Kasumi-1 (cell line): ENCODE results near the gene FAM89B.
A peak's percentile ranks its signal among the peaks of the same experiment; 100 is the strongest.
"Not testable (repeated sequence)": the region's sequence is repeated elsewhere in the genome, so short reads cannot be mapped to it uniquely, and the experiment has no call there.

Source experiments
- DNase-seq, 2 experiments: peaks; one replicate each; lab custom pipeline; 2025; lab: John Stamatoyannopoulos, UW

FAM89B gene

DNA sequence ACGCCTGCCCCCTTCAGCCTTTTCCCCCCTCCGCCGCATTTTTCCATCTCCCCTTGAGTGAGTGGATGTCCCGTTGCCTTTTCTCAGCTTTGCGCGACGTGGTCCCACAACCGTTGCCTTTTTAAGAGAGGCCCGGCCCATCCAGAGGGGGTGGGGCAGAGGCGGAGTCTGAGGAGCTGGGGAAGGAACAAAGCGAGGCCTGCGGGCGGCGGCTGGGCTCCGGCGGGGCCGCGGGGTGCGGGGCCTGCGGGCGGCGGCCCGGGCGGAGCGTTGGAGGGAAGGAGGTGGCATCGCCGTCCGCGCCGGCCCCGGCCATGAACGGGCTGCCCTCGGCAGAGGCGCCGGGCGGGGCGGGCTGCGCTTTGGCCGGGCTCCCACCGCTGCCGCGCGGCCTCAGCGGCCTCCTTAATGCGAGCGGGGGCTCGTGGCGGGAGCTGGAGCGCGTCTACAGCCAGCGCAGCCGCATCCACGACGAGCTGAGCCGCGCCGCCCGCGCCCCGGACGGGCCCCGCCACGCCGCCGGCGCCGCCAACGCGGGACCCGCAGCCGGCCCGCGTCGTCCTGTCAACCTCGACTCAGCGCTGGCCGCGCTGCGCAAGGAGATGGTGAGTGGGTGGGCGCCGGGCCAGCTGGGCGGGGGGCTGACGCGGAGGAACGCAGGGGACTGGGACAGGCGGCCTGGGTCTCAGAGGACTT is at the start of gene FAM89B:
Gene FAM89B, plus strand, starts transcription at position 183 of the 696 bp plus-strand sequence. Its CDS starts 132 bp downstream, at position 315.
- DNase-seq: peak; percentile 79 to 82

GRCh38 chr11:65522718-65523630 is 49.4 kb upstream of the FAM89B start:
- peak; percentile 80 to 84 for DNase-seq

DNA sequence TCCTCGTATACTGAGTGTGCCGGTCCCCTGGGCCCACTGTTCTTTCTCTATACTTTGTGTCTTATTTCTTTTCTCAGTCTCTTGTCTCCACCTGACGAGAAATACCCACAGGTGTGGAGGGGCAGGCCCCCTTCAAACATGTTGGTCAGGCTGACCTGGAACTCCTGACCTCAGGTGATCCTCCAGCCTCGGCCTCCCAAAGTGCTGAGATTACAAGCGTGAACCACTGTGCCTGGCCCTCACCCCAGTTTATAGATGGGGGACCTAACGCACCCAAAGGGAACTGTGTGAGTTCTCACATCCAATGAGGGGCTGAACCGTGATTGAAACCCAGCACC is 48.7 kb upstream of the FAM89B start:
- not testable (repeated sequence) for DNase-seq

DNA sequence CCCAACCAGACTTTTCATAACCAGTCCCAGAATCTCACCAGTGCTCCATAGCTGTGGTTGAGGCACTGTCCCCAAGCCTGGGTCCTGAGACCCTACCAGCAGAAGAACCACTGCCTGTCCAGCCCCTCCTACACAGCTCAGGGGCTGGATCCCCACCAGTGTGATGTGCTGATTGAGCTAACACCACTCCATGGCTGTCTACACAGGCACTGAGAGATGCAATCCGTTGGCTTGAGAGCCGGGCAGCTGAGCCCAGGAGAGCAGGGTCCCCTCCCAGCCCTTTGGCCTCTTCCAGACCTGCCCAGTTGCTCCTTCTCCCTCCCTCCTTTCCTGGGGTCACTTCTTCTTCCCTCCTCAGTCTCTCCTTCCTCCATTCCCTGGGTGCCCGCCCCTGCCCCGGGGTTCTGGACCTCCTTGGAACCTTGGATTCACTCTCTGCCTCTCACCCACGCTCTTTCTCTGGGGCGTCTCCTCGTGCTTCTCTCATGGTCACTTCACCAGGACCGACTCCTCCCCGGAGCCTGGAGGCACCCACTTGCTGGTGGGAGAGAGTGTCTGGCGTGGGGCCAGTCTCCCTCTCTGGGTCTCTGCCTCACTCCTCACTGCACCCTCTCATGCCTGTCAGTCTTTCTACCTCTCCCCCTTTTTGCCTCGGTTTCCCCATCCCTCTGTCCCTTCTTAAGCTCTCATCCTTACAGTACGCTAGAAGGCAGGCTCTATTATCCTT is 48.2 kb upstream of the FAM89B start:
- DNase-seq: no peak

- DNase-seq: peak; percentile 62 to 63
Observed at GRCh38 chr11:65524741-65525545, 47.4 kb upstream of the FAM89B start, which contains the start of gene SCYL1. Gene SCYL1, plus strand, starts transcription at chr11:65525083. Its CDS starts 71 bp downstream, at chr11:65525154.

- DNase-seq: no peak
Observed at GRCh38 chr11:65525546-65526480, 46.5 kb upstream of the FAM89B start.

GRCh38 chr11:65526744-65527143 is 45.6 kb upstream of the FAM89B start:
- DNase-seq: no peak

DNA sequence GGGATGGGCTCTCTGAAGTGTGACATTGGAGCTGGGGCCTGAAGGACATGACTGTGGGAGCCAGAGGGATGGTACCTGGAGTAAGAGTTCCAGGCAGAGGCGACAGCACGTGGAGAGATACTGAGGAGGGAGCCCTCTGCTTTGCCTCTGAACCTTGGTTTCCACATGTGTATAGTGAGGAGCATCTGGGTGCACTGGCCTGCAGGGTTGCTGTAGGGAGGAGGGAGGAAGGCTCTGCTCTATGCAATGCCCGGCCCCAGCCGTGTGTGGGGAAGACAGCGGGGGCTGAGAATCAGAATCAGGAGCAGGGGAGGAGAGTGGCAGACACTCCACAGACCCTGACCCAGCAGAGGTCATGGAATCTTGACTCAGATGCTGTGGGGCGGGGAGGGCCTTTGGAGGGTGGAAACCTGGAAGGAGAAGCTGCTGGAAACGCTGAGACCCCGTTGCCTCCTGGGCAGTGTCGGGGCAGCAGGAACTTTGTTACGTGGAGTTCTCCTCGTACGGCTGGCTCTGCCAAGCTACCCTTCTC is 43.5 kb upstream of the FAM89B start:
- no peak for DNase-seq

GRCh38 chr11:65529475-65530156 is 42.7 kb upstream of the FAM89B start:
- no peak for DNase-seq

DNA sequence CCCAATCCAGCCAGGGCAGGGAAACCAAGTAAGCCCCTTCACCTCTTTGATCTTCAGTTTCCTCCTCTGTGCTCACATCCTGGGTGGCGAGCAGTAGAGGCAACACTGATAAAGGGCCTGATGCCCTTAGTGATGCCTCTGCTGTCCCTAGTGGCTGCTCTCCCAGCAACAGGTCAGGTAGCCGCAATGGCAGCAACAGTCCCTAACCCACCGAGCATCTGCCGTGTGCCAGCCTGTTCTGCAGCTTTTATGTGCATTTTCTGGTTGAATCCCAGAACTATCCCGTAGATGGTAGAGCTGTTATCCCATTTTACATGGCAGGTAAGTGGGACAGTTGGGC is 42.2 kb upstream of the FAM89B start:
- DNase-seq: peak in 1 of 2 experiments; percentile 46

- DNase-seq: no peak
Observed at GRCh38 chr11:65532388-65533064, 39.8 kb upstream of the FAM89B start.

GRCh38 chr11:65535102-65535501 is 37.2 kb upstream of the FAM89B start:
- DNase-seq: no peak

DNA sequence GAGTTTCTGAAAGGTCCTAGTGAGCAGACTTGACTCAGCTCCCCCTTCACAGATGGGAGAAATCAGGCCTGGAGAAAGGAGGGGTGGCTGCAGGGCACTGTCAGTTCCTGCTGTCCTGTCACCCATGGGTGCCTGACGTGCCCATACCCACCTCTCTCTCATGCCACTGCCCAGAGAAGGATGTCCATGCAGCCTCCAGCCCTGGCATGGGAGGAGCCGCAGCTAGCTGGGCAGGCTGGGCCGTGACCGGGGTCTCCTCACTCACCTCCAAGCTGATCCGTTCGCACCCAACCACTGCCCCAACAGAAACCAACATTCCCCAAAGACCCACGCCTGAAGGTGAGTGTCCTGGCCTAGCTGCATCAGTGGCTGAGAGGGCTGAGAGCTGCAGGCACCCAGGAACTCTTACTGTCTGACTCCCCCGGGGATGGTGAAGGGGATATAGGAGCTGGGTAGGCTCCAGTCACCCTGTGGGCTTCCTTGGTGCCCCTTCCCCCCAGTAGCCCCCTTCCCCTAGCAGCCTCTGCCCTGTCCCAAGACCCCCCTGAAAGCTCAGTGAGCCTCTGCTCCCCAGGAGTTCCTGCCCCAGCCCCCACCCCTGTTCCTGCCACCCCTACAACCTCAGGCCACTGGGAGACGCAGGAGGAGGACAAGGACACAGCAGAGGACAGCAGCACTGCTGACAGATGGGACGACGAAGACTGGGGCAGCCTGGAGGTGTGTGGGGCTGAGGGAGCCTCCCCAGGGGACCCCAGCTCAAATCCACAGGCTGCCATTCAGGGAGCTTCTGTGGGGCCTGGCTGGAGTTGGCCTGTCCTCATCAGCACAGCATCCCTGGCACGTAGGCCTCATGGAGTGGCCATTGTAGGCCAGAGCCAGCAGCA is 35.7 kb upstream of the FAM89B start:
- no peak for DNase-seq

DNA sequence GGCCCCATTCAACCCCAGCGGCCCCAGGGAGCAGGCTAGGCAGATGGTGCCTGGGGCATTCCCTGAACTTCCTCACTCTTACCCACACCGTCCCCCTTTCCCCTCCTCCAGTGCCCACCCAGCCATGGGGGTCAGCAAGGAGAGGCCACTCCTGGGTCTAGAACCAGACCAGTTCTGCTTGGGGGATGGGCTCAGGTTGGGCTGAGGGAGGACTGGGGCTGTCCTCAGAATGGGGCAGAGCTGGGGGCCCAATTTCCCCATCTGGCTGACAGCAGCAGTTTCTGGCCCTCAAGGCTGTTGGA is 35.1 kb upstream of the FAM89B start:
- DNase-seq: no peak

- DNase-seq: no peak
Observed at GRCh38 chr11:65537620-65538231, 34.6 kb upstream of the FAM89B start.

DNA sequence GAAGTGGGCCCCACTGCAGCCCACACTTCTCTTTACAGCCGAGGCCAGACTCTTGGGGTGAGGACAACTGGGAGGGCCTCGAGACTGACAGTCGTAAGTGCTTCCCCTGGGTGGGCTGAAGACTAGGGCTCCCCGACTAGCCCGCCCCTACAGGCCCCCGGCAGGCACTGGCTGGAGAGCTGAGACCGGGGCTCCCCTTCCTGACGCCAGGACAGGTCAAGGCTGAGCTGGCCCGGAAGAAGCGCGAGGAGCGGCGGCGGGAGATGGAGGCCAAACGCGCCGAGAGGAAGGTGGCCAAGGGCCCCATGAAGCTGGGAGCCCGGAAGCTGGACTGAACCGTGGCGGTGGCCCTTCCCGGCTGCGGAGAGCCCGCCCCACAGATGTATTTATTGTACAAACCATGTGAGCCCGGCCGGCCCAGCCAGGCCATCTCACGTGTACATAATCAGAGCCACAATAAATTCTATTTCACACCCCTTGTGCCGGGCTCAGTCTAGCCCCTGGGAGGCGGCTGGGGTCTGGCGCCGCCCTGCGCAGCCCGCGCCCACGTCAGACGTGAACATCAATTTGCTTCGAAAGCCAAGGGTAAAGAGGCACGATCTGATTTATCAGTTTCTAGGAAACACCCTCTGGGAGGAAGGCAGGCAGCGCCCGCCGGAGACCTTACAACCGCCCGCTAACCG is 34.0 kb upstream of the FAM89B start:
- DNase-seq: no peak
